Measurements from ENCODE around the gene SLC27A5. TPM values are rescaled to one million over a fixed set of nuclear protein-coding genes. Genes with fewer than 3 reads are reported as not detected.

The SLC27A5 gene
- total and polyA plus RNA-seq, 2 donors (not counting 3 experiments of a cell fraction or from before 2014, with no cell fraction given): 7.1 to 16.0 TPM

GRCh38 chr19:58500242-58500641 lies 11.6 kb downstream of the SLC27A5 start:
- ChIA-PET CTCF (interaction anchor here (1.0 to 2.1 kb wide), 2 partner anchors 14 to 20 kb away, joined by 3 to 13 read pairs; no protein-coding TSS in a partner anchor), POLR2A (no interaction called here)
- H3K36me3 ChIP-seq (ENCODE audit: control insufficient read depth in 2 of 2, extremely low read depth in 1 of 2, insufficient read depth in 2 of 2, low read length in 2 of 2): no peaks in the 10 kb centered on the region
- H3K4me3 ChIP-seq (replicated peaks in 1 of 3; ENCODE audit: insufficient read depth in 1 of 3, low read depth in 1 of 3, low read length in 3 of 3): no peak overlapping the region
- no peak overlapping the region for H3K4me2 ChIP-seq (ENCODE audit: insufficient read depth, low read length)
- dilution Hi-C loops (cut with MboI; ENCODE audit: extremely low pct_ligation_motif_present, low sequenced_read_pairs) (no loop called here), intact Hi-C loops (cut with micrococcal nuclease) (no loop called here)
- no peaks in the 10 kb centered on the region for H3K27me3 ChIP-seq (ENCODE audit: control insufficient read depth in 2 of 2, insufficient read depth in 2 of 2, low read length in 2 of 2)
- no peak for DNase-seq (ENCODE audit: low read depth, low spot score)
- no peak for TF ChIP-seq EZH2 (IDR thresholded peaks at IDR 0.05; ENCODE audit: borderline replicate concordance, low read depth, low read length, severe bottlenecking)
- no peak for TF ChIP-seq MAX (IDR thresholded peaks at IDR 0.05; ENCODE audit: insufficient read depth, insufficient read length)
- TF ChIP-seq POLR2A (IDR thresholded peaks at IDR 0.05; ENCODE audit: low read depth, low read length): no peak
- TF ChIP-seq MYC (IDR thresholded peaks at IDR 0.05; ENCODE audit: low read depth, low read length): no peak
- no peak for TF ChIP-seq GATA2 (IDR thresholded peaks at IDR 0.05; ENCODE audit: insufficient read depth, insufficient read length, low read depth, low read length)
- TF ChIP-seq FOS (IDR thresholded peaks at IDR 0.05; ENCODE audit: borderline replicate concordance, insufficient read depth, low read length): no peak
- no peak for TF ChIP-seq POLR2AphosphoS5 (IDR thresholded peaks at IDR 0.05; ENCODE audit: insufficient read depth, low read depth, low read length)
- no peak for TF ChIP-seq CTCF (IDR thresholded peaks at IDR 0.05; ENCODE audit: extremely low read depth in 1 of 2, insufficient read depth in 1 of 2, low read depth in 1 of 2, low read length in 2 of 2)
- no peak for TF ChIP-seq JUN (IDR thresholded peaks at IDR 0.05; ENCODE audit: borderline replicate concordance, insufficient read depth, insufficient read length, low read depth)
- no peaks in the 10 kb centered on the region for H3K9me3 ChIP-seq (replicated peaks; ENCODE audit: control insufficient read depth, insufficient read depth, low read length)
- no peak overlapping the region for H3K27ac ChIP-seq (ENCODE audit: insufficient read depth, low read depth, low read length)
- H3K9ac ChIP-seq (replicated peaks; ENCODE audit: extremely low read depth, insufficient read depth, low read length): no peak overlapping the region
- H2AFZ ChIP-seq (ENCODE audit: low read depth, low read length): no peak overlapping the region
- no peaks in the 10 kb centered on the region for H4K20me1 ChIP-seq (replicated peaks; ENCODE audit: control insufficient read depth, extremely low read depth, insufficient read depth, low read length)
- H3K9me1 ChIP-seq (replicated peaks; ENCODE audit: control insufficient read depth, extremely low read depth, insufficient read depth, low read length): no peaks in the 10 kb centered on the region
- H3K4me1 ChIP-seq (ENCODE audit: control insufficient read depth, extremely low read depth, insufficient read depth, low read length): peaks cover 4% of the 10 kb centered on the region
- no TSS peak for BruUV-seq (replicated peaks)
- FAIRE-seq: no peak
- H3K79me2 ChIP-seq (ENCODE audit: control insufficient read depth, insufficient read depth, low read length): no peaks in the 10 kb centered on the region

Data from endothelial cell of umbilical vein (primary cell).